MG63 (cell line): ENCODE data around the gene OXGR1. TPM values are rescaled to one million over a fixed set of nuclear protein-coding genes. Genes with fewer than 3 reads are reported as not detected.

Experiments used
- DNase-seq: peaks from one replicate; pipeline ENCODE4 v3.0.0-alpha.2; 2020
- H3K27me3 ChIP-seq: fragments of 250-450 bp; sonication (Bioruptor Pico); 2 replicates; pipeline ENCODE4 v1.5.1; 2020; ENCODE audit warnings: mild to moderate bottlenecking, moderate library complexity
- H3K36me3 ChIP-seq: fragments of 250-450 bp; sonication (Bioruptor Pico); 2 replicates; pipeline ENCODE4 v1.5.1; 2020; ENCODE audit warnings: mild to moderate bottlenecking, moderate library complexity
- H3K4me3 ChIP-seq: fragments of 250-450 bp; sonication (Bioruptor Pico); 2 replicates; pipeline ENCODE4 v1.5.1; 2020; ENCODE audit warnings: mild to moderate bottlenecking, moderate library complexity
- H3K9me3 ChIP-seq: fragments of 250-450 bp; sonication (Bioruptor Pico); 2 replicates; pipeline ENCODE4 v1.5.1; 2020; ENCODE audit warnings: mild to moderate bottlenecking, moderate library complexity
- total RNA-seq: library from RNA; depleted of rRNA; stranded (reverse); fragments of >200 nt; shearing (Covaris generic); gene quantifications from 2 replicates; pipeline ENCODE4 v1.2.3, GENCODE V29; 2014; ENCODE audit warnings: low replicate concordance; rRNA removed

Gene OXGR1
- total RNA-seq, 1 experiment from 2014 or later: not detected

DNA sequence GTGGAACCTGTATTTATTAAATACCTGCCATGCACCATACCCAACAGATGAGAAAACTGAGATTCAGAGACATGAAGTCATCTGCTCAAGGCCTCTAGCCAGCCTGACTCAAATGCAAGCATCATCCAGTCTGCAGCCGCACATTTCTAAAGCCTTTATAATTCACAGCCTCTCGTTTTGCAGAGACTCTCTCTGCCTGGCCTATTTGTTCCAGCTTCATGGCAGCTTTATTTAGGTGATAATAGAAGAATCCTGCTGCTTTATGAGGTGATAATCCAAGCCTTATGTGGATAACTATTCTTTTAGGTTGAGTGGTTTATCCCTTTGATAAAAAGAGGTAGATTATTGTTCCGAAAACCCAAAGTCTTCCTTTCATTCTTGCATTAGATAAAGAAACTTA lies 58.4 kb downstream of the OXGR1 start:
- Histone ChIP-seq H3K27me3 (no peaks in the 10 kb centered on the region), H3K9me3 (no peaks in the 10 kb centered on the region), H3K4me3 (no peak overlapping the region), H3K36me3 (no peaks in the 10 kb centered on the region)
- no peak for DNase-seq

Other genes starting within 250 kb of the OXGR1 start
- 28.6 and 37.7 TPM in 2 replicates for gene MBNL2, start 227.9 kb upstream of the OXGR1 start, total RNA-seq